IMR-90 (cell line): ENCODE data around the gene GAL3ST3. TPM values are rescaled to one million over a fixed set of nuclear protein-coding genes. Genes with fewer than 3 reads are reported as not detected.
A peak's percentile ranks its signal among the peaks of the same experiment; 100 is the strongest.

Source experiments
- ATAC-seq: fragments of 200-7000 bp; cut with Tn5 transposase; 2 replicates; pipeline ENCODE4 v1.9.1; 2020; ENCODE audit warnings: low read depth, mild to moderate bottlenecking, moderate library complexity
- BruUV-seq: library from RNA; stranded (reverse); fragments of 400-500 nt; replicated peaks from 2 replicates; lab custom pipeline; 2021; lab: Mats Ljungman, UMichigan
- CTCF ChIA-PET: fragments of 300-600 bp; formaldehyde crosslinking; extraction: SDS; loops from one replicate; lab custom pipeline; 2021; ENCODE audit warnings: antibody characterized with exemption; lab: Yijun Ruan, JAX
- POLR2A ChIA-PET: fragments of 300-600 bp; sonication (Branson Sonifier 250); formaldehyde crosslinking; loops from one replicate; lab custom pipeline; 2022; ENCODE audit warnings: antibody characterized with exemption; ENCODE audit not compliant: unreplicated experiment; lab: Charles Lee
- DNase-seq: peaks from one replicate; pipeline ENCODE4 v3.0.0; 2013
- H2AFZ ChIP-seq: replicated peaks from 2 replicates; pipeline ENCODE3; 2013; ENCODE audit warnings: low read length, mild to moderate bottlenecking; ENCODE audit not compliant: poor library complexity
- H2AK5ac ChIP-seq: 2 replicates; pipeline ENCODE4 v1.6.1; 2013; ENCODE audit warnings: low read depth, low read length, inconsistent platforms
- H2AK9ac ChIP-seq: replicated peaks from 2 replicates; pipeline ENCODE3; 2013; ENCODE audit warnings: mild to moderate bottlenecking, low read depth, low read length, moderate library complexity; ENCODE audit not compliant: poor library complexity
- H2BK120ac ChIP-seq: 2 replicates; pipeline ENCODE4 v1.6.1; 2013; ENCODE audit warnings: low read depth, low read length, inconsistent platforms
- H2BK15ac ChIP-seq: 3 replicates; pipeline ENCODE4 v1.6.1; 2013; ENCODE audit warnings: low read depth, low read length, inconsistent platforms
- H2BK20ac ChIP-seq: 2 replicates; pipeline ENCODE4 v1.6.1; 2013; ENCODE audit warnings: low read depth, mild to moderate bottlenecking, inconsistent platforms, low read length, moderate library complexity
- H2BK5ac ChIP-seq: 2 replicates; pipeline ENCODE4 v1.6.1; 2013; ENCODE audit warnings: mild to moderate bottlenecking, low read depth, low read length, inconsistent platforms; ENCODE audit not compliant: poor library complexity, severe bottlenecking
- H3K14ac ChIP-seq: replicated peaks from 2 replicates; pipeline ENCODE4 v1.6.1; 2013; ENCODE audit warnings: low read depth, low read length, inconsistent platforms
- H3K18ac ChIP-seq: 2 replicates; pipeline ENCODE4 v1.6.1; 2013; ENCODE audit warnings: low read depth, low read length, control low read depth
- H3K23ac ChIP-seq: 2 replicates; pipeline ENCODE4 v1.6.1; 2013; ENCODE audit warnings: low read depth, low read length, inconsistent platforms
- H3K27ac ChIP-seq: 2 replicates; pipeline ENCODE4 v1.5.1; 2013; ENCODE audit warnings: mild to moderate bottlenecking, control low read depth, low read length; ENCODE audit not compliant: insufficient read depth
- H3K27me3 ChIP-seq: 2 replicates; pipeline ENCODE4 v1.6.1; 2013; ENCODE audit warnings: low read length; ENCODE audit not compliant: control insufficient read depth, insufficient read depth
- H3K36me3 ChIP-seq: 2 replicates; pipeline ENCODE4 v1.6.1; 2013; ENCODE audit warnings: low read length, mixed read lengths; ENCODE audit not compliant: control insufficient read depth, insufficient read depth
- H3K4ac ChIP-seq: 2 replicates; pipeline ENCODE4 v1.6.1; 2013; ENCODE audit warnings: low read depth, low read length, inconsistent platforms
- H3K4me1 ChIP-seq: 2 replicates; pipeline ENCODE4 v1.6.1; 2013; ENCODE audit warnings: low read length, mixed read lengths; ENCODE audit not compliant: control insufficient read depth, insufficient read depth
- H3K4me2 ChIP-seq: 2 replicates; pipeline ENCODE4 v1.6.1; 2013; ENCODE audit warnings: low read depth, mild to moderate bottlenecking, control low read depth, low read length, moderate library complexity
- H3K4me3 ChIP-seq: 2 replicates; pipeline ENCODE4 v1.5.1; 2013; ENCODE audit warnings: low read depth, mild to moderate bottlenecking, control low read depth, low read length, moderate library complexity; ENCODE audit not compliant: insufficient read depth
- H3K56ac ChIP-seq: 2 replicates; pipeline ENCODE4 v1.6.1; 2013; ENCODE audit warnings: low read length, inconsistent platforms; ENCODE audit not compliant: insufficient read depth; ENCODE audit errors: extremely low read depth
- H3K79me1 ChIP-seq, 2 experiments: 2 replicates each; pipeline ENCODE4 v1.6.1; 2013; ENCODE audit warnings: low read length in 2 of 2, inconsistent platforms in 1 of 2, low read depth in 1 of 2
- H3K9ac ChIP-seq: 2 replicates; pipeline ENCODE4 v1.6.1; 2013; ENCODE audit warnings: low read depth, low read length, control low read depth
- H3K9me1 ChIP-seq: 2 replicates; pipeline ENCODE4 v1.6.1; 2013; ENCODE audit warnings: low read length, inconsistent platforms; ENCODE audit not compliant: insufficient read depth
- H3K9me3 ChIP-seq: 2 replicates; pipeline ENCODE4 v1.6.1; 2013; ENCODE audit warnings: low read length; ENCODE audit not compliant: control insufficient read depth, insufficient read depth
- H4K20me1 ChIP-seq: 2 replicates; pipeline ENCODE4 v1.6.1; 2013; ENCODE audit warnings: low read length, inconsistent platforms; ENCODE audit not compliant: insufficient read depth
- H4K5ac ChIP-seq: 2 replicates; pipeline ENCODE4 v1.6.1; 2013; ENCODE audit warnings: mild to moderate bottlenecking, low read depth, low read length, control low read depth
- H4K8ac ChIP-seq, 2 experiments: 2 replicates each; pipeline ENCODE4 v1.6.1; 2013; ENCODE audit warnings: low read depth in 2 of 2, low read length in 2 of 2, control low read depth in 1 of 2, inconsistent platforms in 1 of 2
- H4K91ac ChIP-seq: 2 replicates; pipeline ENCODE4 v1.6.1; 2013; ENCODE audit warnings: low read depth, low read length, inconsistent platforms; ENCODE audit not compliant: insufficient read depth
- BHLHE40 ChIP-seq: fragments of 150-350 bp; IDR thresholded peaks from 2 replicates; pipeline ENCODE4 v1.6.1; 2016; ENCODE audit warnings: mild to moderate bottlenecking, low read depth, low read length
- CEBPB ChIP-seq: IDR thresholded peaks from 2 replicates; pipeline ENCODE4 v1.6.1; 2012; ENCODE audit warnings: low read depth, low read length, improper control_type of control experiment
- CHD1 ChIP-seq: IDR thresholded peaks from 2 replicates; pipeline ENCODE4 v1.6.1; 2012; ENCODE audit warnings: low read depth, low read length, improper control_type of control experiment
- ELK1 ChIP-seq: fragments of 150-350 bp; IDR thresholded peaks from 2 replicates; pipeline ENCODE4 v1.6.1; 2016; ENCODE audit warnings: low read depth, mild to moderate bottlenecking, low read length, moderate library complexity, borderline replicate concordance
- FOS ChIP-seq: fragments of 150-350 bp; IDR thresholded peaks from 2 replicates; pipeline ENCODE4 v1.6.1; 2016; ENCODE audit warnings: low read depth, low read length
- POLR2A ChIP-seq: IDR thresholded peaks from 2 replicates; pipeline ENCODE4 v1.6.1; 2012; ENCODE audit warnings: mild to moderate bottlenecking, low read depth, low read length
- RAD21 ChIP-seq: IDR thresholded peaks from 2 replicates; pipeline ENCODE4 v1.6.1; 2012; ENCODE audit warnings: low read length, improper control_type of control experiment
- RCOR1 ChIP-seq: IDR thresholded peaks from 2 replicates; pipeline ENCODE4 v1.6.1; 2012; ENCODE audit warnings: mild to moderate bottlenecking, low read length, improper control_type of control experiment; ENCODE audit not compliant: insufficient replicate concordance
- RFX5 ChIP-seq: IDR thresholded peaks from 2 replicates; pipeline ENCODE4 v1.8.0; 2012; ENCODE audit warnings: low read depth, mild to moderate bottlenecking, low read length, moderate library complexity
- USF2 ChIP-seq: fragments of 150-350 bp; IDR thresholded peaks from 2 replicates; pipeline ENCODE4 v1.6.1; 2017; ENCODE audit warnings: mild to moderate bottlenecking, antibody characterized with exemption, low read length, low read depth
- WGBS, 2 experiments: methylation state at CpG; one replicate each; pipeline versions ENCODE4 v1.1.5 to v1.1.7; 2013; ENCODE audit warnings: missing lambda C conversion rate in 2 of 2; ENCODE audit not compliant: insufficient read length in 1 of 2; ENCODE audit errors: extremely low coverage in 2 of 2; 5-methylcytosine and 5-hydroxymethylcytosine counted together
- dilution Hi-C: fragments of 300-500 bp; cut with HindIII; formaldehyde crosslinking; loops from one replicate; pipeline ENCODE4 v1.14.3; 2018; ENCODE audit warnings: low sequenced_read_pairs; ENCODE audit not compliant: unreplicated experiment
- in situ Hi-C: fragments of 300-500 bp; cut with MboI; formaldehyde crosslinking; loops from 3 replicates; pipeline ENCODE4 v1.14.3; 2019; ENCODE audit warnings: low sequenced_read_pairs, inconsistent platforms, mixed read lengths
- intact Hi-C: fragments of 100-400 bp; cut with micrococcal nuclease; formaldehyde crosslinking; loops from 2 replicates; pipeline ENCODE4 v1.10.0; 2022
- polyA plus RNA-seq, 3 experiments: library from polyadenylated mRNA; depleted of rRNA; stranded (reverse); fragments of >200 nt; gene quantifications; 2 replicates each; pipeline ENCODE4 v1.2.3, GENCODE V29; 2012; ENCODE audit warnings: low replicate concordance in 1 of 3
- total RNA-seq: library from RNA; depleted of rRNA; stranded (reverse); fragments of >200 nt; gene quantifications from 2 replicates; pipeline ENCODE4 v1.2.3, GENCODE V29; 2012
- TF ChIP-seq, protein P1 (sequence below): conservative IDR thresholded peaks from 2 replicates; pipeline ENCODE4 v1.5.1; 2012; ENCODE audit warnings: mild to moderate bottlenecking, low read depth, low read length, improper control_type of control experiment

GAL3ST3 gene
- total and polyA plus RNA-seq, 2 of the 4 experiments (the other 2 are of a cell fraction) = 0.19 TPM; not detected in 1

- TF ChIP-seq, protein P1, sequence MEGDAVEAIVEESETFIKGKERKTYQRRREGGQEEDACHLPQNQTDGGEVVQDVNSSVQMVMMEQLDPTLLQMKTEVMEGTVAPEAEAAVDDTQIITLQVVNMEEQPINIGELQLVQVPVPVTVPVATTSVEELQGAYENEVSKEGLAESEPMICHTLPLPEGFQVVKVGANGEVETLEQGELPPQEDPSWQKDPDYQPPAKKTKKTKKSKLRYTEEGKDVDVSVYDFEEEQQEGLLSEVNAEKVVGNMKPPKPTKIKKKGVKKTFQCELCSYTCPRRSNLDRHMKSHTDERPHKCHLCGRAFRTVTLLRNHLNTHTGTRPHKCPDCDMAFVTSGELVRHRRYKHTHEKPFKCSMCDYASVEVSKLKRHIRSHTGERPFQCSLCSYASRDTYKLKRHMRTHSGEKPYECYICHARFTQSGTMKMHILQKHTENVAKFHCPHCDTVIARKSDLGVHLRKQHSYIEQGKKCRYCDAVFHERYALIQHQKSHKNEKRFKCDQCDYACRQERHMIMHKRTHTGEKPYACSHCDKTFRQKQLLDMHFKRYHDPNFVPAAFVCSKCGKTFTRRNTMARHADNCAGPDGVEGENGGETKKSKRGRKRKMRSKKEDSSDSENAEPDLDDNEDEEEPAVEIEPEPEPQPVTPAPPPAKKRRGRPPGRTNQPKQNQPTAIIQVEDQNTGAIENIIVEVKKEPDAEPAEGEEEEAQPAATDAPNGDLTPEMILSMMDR = no peak
Measured at GRCh38 chr11:66012946-66013761, 35.8 kb downstream of the GAL3ST3 start (continued).

- WGBS, 2 experiments = 55% methylated on average over 6 of the region's 12 CpGs; no CpG with 5 or more reads in 1 of the 2 experiments
- Histone ChIP-seq H3K56ac (no peak overlapping the region), H2BK5ac (no peak overlapping the region), H3K27me3 (peaks cover 13% of the 10 kb centered on the region), H3K14ac (no peak overlapping the region), H4K91ac (no peak overlapping the region), H3K4me1 (peaks cover 9% of the 10 kb centered on the region), H2BK120ac (0 out of 2 replicates have a peak overlapping the region, but pooled peaks have one; percentile 13), H3K9me3 (no peaks in the 10 kb centered on the region), H2AFZ (no peak overlapping the region), H2BK15ac (no peak overlapping the region), H2AK9ac (no peak overlapping the region), H3K79me1 (no peaks in the 10 kb centered on the region), H3K4me3 (no peak overlapping the region), H3K9ac (no peak overlapping the region), H3K23ac (no peak overlapping the region), H3K4ac (no peak overlapping the region), H2AK5ac (peak overlapping the region; percentile 24; the same call in 1 of the 2 replicates), H3K36me3 (no peaks in the 10 kb centered on the region), H4K5ac (no peak overlapping the region), H2BK20ac (no peak overlapping the region), H3K4me2 (no peak overlapping the region), H3K9me1 (peaks cover 20% of the 10 kb centered on the region), H3K18ac (no peak overlapping the region), H3K27ac (no peak overlapping the region), H4K8ac (no peak overlapping the region), H4K20me1 (no peaks in the 10 kb centered on the region; the same call in 1 of the 2 replicates)
- ChIA-PET POLR2A (interaction anchor here (0.5 to 1.7 kb wide), 2 partner anchors 10 to 117 kb away, joined by 5 to 6 read pairs; partner anchors contain the start of gene BANF1), CTCF (no interaction called here)
- no TSS peak for BruUV-seq
- dilution Hi-C loops (no loop called here), in situ Hi-C loops (no loop called here), intact Hi-C loops (no loop called here)
- DNase-seq (no peak), ATAC-seq (no peak)
- TF ChIP-seq ELK1 = no peak
- TF ChIP-seq RAD21 = no peak
- no peak for TF ChIP-seq USF2
- TF ChIP-seq CEBPB = no peak
- TF ChIP-seq BHLHE40 = no peak
- no peak for TF ChIP-seq FOS
- TF ChIP-seq CHD1 = no peak
- TF ChIP-seq POLR2A = no peak
- no peak for TF ChIP-seq RFX5
- no peak for TF ChIP-seq RCOR1
Measured at GRCh38 chr11:66012371-66012945, 36.5 kb downstream of the GAL3ST3 start.
